ENCODE data around the gene UNC5C.

Gene UNC5C

DNA sequence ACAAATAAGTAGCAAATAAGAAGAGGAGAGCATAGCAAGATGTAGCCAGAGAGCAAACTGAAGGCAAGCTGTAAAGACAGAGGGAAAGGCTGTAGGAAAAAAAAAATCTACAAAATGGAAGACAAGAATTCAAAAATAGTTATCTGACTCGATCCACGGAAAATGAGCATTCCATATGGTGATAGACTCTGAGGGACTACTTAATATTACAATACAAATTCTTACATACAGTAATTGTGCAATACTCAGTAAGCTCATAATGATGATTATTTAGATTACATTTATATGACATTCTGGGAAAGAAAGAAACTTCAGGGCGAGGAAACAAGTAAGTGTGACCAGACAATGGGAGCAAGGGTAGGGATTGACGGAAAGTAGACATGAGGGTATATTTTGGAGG lies 102.6 kb downstream of the UNC5C start:
- DNase-seq, result no peak

DNA sequence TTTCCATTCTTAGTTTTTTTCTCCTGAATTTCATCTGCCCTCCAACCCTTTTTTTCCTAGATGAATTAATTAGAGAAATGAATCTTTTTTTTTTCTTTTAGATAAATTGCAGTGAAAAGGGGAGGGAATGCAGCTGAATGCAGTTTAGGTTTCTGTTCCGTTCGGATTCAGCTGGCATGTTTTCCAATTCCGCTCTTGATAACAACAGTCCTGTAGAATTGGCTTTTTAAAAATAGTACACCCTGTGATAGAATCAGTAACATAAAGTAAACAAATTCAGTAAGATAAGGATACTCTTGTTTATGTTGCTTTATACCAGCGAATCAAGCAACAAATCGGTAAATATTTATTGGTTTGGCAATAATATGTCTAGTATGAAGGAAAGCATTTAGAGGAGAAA lies 103.5 kb downstream of the UNC5C start:
- DNase-seq, result no peak

DNA sequence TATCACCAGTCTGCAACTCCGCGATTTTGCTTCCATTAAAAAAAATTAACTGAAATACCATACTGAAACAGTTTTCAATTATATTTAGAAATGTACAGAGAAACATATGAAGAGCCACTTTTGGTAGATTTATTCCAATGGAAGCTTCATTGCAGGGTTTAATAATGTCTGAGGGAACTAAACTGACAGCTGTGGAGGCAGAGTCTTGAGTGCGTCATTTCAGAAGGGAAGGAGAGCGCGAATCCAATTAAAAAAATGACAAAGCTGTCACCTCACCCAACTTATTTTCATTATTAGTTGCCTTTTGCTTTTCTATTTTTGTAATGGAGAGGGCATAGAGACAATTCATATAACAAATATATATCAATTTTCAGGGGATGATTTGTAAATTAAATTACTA lies 104.0 kb downstream of the UNC5C start:
- DNase-seq, result no peak

DNA sequence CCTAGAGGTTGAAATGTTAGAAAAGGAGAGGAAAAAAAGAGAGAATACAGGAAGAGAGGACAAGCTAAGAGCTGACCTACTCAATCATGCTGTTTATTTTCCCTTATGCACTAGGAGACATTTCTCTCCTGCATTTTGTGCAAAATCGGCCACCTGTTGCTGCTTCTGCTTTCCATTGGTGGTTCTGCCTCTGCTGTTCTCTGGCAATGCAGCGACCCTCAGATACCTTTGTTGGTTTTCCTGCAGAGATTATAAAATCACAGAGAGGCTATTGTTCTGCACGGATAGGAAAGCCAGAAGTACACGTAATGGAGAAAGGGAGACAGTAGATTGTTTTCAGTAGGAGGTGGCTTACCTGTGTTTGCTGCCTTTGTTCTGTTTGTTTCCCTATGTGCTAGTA lies 108.9 kb downstream of the UNC5C start:
- DNase-seq, result no peak

DNA sequence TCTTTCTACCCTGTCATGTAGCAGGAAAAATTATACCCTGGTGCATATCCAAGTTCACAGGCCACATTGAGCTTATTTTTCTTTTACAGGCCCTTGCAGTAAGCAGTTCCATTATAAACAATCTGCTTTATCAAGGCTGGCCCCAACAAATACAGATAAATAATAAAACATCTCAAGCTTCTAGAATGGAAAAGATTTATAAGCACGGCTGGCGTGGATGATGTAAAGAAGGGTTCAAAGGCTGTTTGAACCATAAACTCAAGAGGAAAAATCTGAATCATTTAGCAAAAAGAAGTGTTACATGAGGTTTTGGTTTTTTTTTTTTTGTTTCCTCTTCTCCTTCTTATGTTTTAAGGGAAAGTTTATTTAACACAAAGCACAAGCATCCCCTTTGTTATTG lies 109.7 kb downstream of the UNC5C start:
- no peak for DNase-seq

DNA sequence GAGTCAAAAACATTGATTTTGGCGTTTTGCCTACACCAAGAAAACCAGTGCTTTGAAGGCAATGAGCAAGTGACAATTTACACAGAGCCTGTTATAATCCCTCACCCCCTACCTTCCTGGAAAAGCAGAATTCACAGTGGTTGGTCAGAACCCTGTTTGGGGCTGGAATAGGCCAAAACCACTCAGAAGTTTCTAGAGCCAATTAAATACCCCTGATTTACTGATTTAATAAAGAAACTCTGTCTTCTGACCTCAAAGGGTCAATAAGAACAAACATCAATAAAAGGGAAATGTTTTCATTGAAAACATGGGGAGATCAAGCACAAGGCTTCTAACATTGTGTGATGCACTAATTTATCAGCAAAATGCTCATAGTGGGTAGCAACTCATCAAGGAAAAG lies 116.3 kb downstream of the UNC5C start:
- DNase-seq, result no peak

DNA sequence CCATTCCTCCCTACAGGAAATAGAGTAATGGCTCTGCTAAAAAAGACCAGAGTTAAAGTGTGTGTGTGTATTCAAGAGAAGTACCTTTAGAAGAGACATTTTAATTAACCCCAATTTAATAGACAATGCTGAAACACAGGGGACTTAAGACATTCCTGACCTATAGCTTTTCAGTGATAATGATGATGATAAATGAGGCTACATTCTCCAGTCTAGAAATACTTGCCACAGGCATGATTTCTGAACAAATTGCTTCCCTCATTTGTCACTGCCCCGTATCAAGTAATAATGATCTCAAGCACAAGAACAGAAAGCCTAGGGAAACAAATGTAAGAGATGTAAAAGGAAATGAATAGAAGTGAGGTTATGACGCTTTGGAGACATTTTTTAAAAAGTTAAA lies 117.1 kb downstream of the UNC5C start:
- no peak for DNase-seq

DNA sequence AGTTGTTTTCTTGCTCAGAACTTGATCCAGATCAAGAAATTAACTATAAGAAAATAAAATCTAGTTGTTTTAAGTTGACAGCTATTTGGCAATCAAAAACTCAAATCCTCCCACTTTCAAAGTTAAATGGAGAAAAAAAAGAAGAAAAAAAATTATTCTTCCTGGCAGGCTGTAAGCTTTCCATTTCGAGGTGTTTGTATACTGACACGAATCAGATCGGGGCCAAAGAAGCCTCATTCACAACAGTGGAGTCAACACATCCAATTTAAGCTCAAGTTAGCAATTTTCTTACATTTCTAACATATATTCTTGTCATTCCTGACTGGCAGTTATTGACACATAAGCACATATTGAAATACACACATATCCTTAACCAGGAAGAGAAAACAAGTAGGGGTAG lies 119.4 kb downstream of the UNC5C start:
- no peak for DNase-seq

DNA sequence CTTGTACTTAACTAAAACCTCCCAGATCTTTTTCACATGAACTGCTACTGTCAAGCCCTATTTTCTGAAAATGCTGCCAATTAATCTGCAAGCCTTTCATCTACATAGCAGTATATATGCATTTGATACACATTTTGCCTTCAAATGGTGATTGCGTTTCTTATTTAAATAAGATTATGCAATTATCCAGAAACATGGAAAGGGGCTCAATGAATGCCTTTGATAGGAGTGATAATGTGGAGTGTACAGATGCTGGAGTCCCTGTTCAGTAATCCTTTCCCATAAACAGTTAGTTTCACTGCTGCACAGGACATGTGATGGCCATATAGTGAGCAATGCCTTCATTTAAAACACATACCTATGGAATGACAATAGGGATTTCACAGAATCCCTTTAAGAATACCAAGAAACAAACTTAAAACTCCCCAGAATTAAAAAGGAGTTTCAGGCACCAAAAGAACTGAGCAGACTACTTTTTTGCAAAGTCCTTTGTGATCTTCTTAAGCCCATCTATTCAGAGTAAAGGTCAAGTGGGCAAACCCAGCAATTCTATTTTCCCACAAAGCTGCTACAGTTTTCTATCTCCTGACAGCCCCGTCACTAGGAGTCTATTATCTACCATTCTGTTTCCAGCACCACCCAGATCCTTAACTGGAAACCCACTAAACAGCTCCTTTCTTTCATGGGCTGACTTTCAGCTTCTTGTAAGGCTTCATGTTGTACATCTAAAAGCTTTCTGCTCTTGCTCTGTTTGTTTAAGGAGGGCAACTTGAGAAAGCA lies 120.3 kb downstream of the UNC5C start:
- no peak for DNase-seq

DNA sequence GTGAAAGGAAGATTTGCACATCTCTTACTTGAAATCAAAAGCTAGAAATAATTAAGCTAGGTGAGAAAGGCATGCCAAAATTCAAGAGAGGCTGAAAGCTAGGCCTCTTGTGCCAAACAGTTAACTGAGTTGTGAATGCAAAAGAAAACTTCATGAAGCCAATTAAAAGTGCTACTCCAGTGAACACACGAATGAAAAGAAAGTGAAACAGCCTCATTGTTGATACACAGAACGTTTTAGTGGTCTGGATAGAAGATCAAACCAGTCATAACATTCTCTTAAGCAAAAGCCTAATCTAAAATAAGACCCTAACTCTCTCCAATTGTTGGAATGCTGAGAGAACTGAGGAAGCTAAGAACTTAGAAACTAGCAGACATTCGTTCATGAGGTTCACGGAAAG lies 122.3 kb downstream of the UNC5C start:
- DNase-seq, result no peak

DNA sequence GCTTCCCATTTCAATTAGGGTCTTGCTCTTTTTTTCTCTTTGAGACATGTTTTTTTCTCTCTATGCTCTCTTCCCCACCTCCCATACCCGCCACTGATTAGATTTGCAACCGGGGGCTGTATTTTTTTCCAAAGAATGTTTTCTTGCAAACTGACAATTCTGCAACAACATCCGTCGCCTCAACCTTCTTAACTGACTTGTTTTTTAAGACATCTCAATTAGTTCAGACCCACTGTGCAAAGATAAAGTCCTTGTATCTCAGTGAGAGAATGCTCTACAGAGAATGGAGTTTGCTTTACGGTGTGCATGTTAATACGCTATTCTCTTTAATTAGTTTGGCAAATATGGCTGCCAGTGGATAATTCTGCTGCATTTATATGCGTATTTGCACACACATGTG lies 126.3 kb downstream of the UNC5C start:
- no peak for DNase-seq

DNA sequence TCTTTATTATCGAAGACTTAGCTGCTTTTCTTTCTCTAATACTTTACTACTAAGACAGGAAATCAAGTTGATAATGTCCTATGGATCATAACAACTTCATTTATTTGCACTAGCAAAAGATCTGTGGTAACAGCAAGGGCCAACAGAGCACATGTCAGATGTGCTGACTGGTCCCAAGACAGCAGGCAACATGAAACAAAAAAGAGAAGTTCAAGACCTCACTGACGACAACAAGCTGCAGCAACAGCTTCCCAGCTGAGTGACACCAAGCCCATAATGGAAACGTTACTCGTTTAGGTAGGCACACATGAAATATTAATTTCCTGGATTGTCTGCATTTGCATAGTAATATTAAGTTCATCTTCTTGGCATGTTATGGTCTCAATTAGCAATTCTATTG lies 126.9 kb downstream of the UNC5C start:
- no peak for DNase-seq

DNA sequence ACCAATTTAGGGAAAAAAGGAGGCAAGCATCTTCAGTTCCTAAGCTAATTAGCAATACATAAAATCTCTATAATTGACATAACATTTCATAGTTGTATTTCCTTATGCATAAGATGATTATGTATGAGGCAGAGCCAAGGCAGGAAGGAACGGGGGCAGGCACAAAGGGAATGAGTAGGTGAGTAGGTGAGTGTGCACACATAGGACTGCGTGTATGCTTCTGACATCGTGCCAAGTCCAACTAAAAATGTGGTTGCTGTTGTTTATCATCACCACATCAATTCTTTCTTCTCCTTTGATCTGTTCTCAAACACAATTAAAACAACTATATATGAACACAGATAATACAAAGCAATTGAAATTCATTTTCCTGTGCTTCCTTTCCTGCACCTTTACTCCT lies 131.2 kb downstream of the UNC5C start:
- no peak for DNase-seq

DNA sequence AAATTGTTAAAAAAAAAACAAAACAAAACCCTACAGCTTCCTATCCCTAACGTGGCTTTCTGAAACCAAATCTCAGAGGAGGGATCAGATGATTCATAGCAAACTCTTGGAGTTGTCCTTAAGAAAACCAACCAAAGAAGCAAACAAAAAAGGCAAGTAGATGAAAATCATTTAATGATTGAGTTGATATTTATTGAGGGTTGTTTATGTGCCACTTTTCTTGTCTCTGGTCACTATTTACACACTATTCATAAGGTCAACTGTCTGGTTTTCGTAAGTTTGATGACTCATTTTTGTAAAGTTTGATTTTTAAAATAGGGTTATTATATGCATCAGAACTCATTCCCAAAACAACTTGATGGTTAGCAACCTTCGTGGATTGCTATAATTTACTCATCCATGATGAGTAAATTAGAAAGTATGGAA lies 133.4 kb downstream of the UNC5C start:
- DNase-seq, result no peak

DNA sequence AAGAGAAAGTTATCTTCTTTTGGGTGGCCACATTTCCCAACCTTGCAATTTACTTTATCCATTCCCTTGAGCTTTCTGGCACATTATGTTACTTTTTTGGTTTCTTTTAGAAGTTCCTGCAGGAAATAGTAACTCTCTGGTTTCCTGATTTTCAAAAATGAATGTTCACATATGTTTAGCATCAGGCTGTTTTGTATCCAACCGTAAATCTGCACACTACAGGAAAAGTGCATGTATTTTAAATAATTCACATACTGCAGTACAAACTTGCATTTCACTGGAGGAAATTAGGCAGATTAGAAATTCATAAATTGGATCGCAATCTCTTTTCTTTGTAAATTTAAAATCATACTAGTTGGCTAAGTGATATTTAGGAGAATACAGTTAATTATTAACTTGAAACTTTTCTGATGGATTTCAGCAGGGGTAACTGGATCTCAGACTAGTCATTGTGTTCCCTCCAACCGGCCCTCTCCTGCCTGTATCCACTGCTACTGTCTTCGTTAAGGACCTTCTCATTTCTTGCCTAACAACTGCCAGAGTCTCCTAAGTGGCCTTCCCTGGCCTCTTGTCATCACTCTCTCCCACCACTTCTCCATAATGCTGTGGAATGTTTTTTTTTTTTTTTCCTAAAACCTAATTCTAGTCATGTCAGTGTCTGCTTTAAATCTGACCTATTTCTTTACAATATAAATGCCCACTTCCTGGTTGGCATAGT lies 137.2 kb downstream of the UNC5C start:
- DNase-seq, result no peak

DNA sequence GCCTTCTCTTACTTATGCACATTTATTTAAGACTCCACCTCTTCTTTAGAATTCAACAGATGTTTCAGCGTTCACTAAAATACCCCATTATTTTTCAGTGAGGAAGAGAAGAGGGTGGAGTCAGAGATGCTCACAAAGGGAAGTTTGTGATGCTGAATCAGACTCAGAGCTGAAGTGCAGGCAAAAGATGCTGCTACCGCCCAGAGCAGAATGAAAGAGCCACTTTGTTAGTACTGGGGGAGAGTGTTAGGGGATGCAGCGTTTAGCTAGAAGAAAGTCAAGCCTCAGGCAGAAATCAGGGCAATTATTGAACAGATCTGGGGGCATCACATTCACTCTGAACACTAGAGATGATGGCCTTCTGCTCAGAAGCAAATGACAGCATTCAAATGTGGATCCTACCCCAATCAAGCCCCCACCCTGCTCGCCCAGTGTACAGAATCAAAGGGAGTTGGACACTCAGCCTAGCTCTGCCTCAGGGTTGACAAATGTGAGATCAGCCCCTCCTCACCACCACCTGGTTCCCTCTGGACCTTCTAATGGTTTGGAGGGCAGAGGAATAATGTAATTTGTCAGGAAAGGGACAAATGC lies 138.3 kb downstream of the UNC5C start:
- DNase-seq, result no peak

DNA sequence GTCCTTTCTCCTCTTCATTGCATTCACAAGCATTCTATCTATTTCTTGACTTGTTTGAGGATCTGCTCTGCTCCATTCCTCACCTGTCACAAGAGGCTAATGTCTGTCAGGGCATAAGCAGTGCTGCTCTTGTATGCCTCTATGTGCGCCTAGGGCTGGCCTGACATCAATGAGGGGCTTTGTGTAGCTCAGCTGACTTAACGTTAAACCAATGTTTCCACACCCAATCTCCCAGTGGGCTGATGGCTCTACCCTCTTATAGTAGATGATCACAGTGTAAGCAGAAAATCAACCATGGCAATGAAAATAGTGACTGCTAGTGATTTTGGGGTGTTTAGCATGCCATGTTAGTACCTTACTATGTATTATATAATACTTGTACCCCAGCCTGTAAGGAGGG lies 139.0 kb downstream of the UNC5C start:
- no peak for DNase-seq

DNA sequence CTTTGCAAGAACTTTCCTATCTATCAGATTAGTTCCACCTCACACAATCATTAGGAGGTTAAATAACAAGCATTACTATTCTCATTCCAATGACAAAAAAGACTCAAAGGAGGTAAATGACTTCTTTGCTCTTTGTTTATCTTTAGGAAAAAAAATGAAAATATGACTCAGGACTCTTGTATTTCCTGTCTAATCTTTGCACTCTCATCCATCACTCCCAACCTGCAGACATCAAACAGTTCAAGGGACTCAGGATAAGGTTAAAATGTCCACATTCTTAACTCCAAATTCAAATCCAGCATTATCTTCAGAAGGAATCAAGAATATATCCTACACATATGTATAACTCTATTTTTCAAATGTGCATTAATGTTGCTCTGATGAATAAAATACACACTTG lies 139.6 kb downstream of the UNC5C start:
- DNase-seq, result no peak

DNA sequence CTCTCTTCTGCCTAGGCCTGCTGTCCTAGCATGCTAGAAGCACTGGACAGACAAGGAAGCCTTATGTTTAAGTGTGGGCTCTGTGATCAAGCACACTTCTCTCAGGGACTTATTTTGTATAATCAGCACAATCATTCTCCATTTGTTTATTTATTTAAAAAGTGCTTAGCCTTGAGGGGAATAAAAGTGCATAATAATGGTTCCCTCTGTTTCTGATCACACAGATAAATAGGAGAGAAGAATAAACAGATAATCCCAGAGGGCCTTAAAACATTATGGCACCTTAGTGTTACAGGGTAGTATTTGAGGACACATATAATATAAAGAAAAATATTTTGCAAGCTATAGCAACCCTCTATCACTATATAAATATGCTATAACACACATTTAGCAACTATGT lies 146.5 kb downstream of the UNC5C start:
- no peak for DNase-seq

DNA sequence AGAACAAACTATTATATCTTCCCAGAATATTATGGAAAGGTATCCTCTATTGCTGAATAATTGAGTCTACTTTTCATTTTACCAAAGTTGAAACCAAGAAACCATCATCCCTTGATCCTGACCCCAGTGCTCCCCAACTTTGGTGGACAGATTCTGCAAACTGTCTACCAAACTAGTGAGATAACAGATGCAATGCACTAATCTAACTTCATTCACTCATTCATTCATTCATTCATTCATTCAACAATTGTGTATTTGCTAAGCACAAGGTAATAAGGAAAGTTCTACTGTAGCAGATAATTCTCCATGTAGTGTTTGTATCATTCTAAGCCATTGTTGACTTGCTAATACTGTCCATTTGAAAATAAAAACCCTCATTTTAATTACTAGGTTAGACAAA lies 150.6 kb downstream of the UNC5C start:
- no peak for DNase-seq

DNA sequence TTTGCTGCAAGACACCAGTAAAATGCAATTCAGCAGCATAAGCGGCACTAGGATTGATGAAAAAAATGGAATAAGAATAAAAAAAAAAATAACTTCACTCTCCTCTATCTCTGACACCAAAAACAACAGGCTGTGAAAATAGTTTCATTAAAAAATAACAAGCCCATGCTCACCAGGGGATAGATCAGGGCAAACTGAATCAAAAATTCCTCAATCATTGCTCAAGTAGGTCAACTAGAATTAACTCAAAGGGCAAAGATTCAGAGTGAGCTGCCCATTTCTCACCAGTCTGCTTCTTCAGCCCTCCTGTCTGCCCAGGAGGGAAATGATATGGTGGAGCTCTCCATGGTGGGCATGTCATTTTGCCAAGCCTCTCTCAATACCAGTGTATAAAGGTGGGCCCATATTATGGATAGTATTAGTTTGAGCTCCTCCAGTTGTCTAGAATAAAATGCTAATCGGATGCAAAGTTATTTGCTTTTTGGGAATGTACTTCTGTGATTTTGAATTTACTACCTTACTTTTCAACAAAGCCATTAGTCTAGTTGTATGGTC lies 153.9 kb downstream of the UNC5C start:
- DNase-seq, result no peak

DNA sequence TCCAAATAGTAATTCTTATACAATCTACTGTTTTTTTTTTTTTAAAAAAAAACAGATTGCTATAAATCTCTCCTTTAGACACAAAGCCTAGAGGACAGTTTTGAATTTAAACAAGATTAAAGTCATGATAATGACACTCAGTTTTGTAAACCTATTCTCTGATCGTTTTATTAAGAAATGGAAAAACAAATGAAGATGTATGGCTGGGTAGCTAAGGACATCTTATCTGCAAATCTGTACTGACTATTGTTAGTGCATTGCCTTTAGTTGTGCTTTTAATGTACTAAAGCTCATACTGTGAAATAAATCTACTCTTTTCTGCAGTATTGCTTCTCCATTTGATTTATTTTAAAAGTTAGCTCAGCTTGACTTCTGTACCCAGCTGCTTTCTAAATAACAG lies 155.0 kb downstream of the UNC5C start:
- no peak for DNase-seq

DNA sequence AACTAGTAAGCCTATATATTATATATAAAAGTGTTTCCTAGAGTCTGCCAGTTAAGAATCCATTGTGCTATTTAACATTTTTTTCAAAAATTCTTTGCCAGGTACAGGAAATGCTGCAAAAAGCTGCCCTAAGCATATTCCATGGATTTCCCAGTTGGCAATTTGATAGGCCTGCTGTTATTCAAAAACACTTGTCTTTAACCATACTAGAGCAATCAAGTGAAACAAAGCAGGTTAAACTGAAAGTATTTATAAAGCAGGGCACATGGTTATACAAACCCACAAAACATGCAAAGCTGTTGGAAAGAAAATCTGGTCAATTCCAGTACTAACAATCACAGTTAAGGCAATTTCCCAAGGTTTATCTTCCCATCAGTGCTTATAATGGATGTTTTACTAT lies 159.9 kb downstream of the UNC5C start:
- no peak for DNase-seq

DNA sequence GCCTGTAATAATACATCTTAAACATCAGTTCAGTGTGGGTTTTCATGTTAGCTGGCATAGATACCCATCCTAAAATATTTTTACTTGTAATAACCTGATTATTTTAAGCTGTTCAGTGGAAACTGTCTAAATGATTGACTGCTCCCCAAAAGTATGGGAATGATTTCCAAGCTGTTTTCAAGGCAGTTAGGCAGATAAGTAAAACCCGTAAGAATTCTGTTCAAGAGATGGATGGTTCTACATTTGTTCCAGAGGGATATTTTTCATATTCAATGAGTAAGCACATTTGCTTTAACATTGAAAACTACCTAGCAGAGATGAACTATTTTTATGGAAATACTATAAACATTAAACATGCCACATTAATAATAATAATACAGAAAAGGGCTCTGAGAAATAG lies 161.1 kb downstream of the UNC5C start:
- DNase-seq, result no peak

Measured in T-helper 1 cell (primary cell).